Measurements from ENCODE around the gene B4GAT1.

Gene B4GAT1

GRCh38 chr11:66338276-66339161 is 8.9 kb downstream of the B4GAT1 start:
- DNase-seq (ENCODE audit: low spot score) (no peak), FAIRE-seq (no peak)

DNA sequence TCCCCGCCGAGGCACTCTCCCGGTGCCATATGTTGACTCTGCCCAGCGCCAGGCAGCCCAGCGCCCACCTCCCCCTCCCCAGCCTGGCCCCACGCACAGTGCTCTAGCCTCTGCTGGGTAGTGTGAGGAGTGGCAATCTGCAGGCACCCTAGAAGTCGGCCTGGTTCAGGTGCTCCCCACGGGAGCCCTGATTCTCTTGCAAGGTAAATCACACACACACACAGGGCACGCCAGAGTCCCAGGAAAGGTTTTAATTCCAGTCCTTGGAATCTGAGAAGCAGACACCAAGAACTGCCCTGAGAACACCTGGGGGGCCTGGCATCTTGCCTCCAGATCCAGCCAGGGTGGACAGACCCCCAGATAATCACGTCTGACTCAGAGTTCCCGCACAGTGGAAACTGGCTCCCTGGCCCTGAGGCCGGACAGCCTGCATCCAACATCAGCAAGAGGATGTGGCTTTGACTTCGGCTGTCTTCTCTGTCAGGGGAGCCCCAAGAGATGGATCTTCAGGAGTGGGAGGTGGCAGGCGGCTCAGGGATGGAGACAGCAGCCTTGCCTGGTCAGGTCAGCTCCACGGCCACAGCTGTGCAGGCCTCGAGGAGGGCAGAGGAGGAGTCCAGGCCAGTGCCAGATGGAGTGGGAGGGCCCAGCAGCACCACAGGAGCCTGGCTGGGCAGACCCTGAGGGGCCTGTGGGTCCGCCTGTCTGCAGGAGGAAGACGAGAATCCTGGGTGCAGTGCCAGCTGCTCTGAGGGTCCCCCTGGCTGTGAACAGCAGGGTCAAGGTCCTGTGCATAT is 10.1 kb downstream of the B4GAT1 start:
- DNase-seq (ENCODE audit: low spot score) (peak; percentile 14), FAIRE-seq (no peak)

DNA sequence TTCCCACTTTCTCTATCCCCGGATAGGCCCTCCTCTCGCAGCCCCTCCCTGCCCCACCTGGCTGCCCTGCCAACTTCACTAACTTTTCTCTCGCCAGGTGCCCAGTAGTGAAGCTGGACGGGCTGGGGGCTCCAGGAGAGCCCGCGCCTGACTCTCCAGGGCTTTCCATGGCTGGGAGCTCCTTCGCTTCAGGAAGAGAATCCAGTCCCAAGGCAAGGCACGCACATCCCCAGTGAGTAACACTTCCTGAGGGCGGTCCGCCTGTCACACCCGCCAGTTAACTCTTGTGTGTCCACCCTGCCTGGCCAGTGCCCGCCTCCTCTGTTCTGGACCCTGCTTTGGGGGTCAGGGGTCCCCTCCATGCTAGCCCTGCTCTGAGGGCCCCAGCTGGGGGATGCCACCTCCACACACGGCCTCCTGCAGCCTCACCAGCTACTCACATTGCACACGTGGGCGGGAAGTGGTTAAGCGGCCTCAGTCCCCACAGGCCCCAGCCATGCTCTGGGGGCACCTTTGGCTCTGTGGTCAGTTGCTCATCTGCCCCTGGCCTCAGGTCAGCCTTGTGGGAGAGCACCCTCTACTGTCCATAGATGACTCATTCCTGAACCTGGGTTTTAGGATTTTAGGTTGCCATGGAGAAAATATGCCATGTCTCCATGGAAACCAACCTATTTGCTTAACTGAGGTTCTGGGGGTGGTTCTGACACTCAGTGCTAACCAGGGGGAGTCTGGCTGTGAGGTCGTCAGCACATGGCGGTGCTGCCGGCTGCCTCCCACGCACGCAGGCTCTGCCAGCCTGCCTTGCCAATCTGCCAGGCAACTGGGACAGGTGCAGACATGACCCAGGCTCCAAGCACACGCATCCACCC is 11.0 kb downstream of the B4GAT1 start, which contains the start of gene RIN1:
TSS of gene RIN1 (minus strand) at position 201 of the 869 bp plus-strand sequence. CDS start at position 169, 32 bp downstream.
- peak; percentile 91 for FAIRE-seq
- peak; percentile 99 for DNase-seq (ENCODE audit: low spot score)

GRCh38 chr11:66335531-66336233 is 11.7 kb downstream of the B4GAT1 start:
- no peak for FAIRE-seq
- peak; percentile 47 for DNase-seq (ENCODE audit: low spot score)

GRCh38 chr11:66334605-66335442 is 12.6 kb downstream of the B4GAT1 start:
- DNase-seq (ENCODE audit: low spot score) (no peak), FAIRE-seq (no peak)

DNA sequence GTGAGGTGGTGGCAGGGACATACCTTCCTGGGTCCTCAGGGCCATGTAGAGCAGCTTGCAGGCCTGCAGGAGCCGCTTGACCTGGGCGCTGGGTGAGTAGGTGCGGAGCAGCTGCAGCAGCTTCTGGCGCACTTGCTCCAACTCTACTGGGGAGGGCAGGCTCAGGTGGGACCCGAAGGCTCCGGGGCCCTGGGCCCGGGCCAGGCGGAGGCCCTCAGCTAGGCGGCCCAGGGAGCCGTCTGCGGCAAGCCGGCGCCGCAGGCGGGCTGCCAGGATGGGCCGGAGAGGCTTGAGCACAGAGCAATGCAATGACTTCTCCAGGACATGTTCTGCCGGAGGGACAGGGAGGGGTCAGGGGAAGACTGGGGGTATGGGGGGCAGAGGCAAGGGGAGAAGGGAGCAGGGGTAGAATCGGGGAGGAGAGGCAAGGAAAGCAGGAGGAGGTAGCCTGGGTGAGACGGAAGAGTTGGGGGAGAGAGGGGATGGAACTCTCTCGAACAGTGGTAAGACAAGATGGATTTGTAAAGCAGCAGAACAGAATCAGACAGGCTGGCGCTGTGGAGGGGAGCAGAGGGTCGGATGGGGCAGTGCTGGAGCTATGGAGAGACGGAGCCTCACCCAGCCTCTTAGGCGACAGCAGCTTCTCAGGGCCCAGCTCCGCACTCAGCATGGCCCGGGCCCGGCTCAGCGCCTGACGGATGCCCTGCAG is 13.4 kb downstream of the B4GAT1 start:
- FAIRE-seq (no peak), DNase-seq (ENCODE audit: low spot score) (no peak)

GRCh38 chr11:66333220-66333877 is 14.1 kb downstream of the B4GAT1 start:
- no peak for DNase-seq (ENCODE audit: low spot score)
- FAIRE-seq, result no peak

DNA sequence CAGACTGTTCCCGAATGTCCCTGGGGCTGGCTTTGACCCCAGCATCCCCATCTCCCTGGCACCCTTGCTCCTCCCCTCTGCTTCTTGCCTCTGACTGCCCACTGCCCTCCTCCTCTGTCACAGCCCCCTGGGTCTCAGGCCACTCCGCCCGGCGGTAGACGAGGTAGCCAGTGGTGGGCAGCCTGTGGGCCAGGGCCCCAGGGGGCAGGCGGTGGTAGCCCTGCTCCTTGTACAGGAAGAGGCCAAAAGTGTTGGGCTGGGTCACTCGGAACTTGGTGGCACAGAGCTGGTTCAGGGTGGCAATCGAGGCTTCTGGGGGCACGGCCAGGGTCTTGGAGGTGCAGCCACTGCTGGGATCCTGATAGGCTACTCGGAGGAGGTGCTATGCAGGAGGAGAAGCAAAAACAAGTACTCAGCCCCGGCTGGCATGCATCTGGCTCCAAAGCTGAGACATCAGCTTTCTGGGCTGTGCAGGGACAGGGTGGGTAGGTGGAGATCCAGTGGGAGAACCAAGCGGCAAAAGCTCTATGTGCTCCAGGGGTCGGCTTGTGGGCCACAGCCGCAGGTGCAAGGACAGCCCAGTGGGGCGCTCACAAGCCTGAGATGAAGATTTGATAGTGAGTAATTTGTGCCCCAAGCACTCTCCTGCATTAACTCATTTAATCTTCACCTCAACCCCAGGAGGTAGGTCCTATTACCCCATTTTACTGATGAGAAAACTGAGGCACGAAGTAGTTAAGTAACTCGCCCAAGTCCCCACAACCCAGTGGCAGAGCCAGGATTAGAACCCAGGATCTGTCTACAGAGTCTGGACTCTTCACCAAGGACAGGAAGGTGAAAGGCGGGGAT is 14.8 kb downstream of the B4GAT1 start:
- no peak for FAIRE-seq
- DNase-seq (ENCODE audit: low spot score), result no peak

DNA sequence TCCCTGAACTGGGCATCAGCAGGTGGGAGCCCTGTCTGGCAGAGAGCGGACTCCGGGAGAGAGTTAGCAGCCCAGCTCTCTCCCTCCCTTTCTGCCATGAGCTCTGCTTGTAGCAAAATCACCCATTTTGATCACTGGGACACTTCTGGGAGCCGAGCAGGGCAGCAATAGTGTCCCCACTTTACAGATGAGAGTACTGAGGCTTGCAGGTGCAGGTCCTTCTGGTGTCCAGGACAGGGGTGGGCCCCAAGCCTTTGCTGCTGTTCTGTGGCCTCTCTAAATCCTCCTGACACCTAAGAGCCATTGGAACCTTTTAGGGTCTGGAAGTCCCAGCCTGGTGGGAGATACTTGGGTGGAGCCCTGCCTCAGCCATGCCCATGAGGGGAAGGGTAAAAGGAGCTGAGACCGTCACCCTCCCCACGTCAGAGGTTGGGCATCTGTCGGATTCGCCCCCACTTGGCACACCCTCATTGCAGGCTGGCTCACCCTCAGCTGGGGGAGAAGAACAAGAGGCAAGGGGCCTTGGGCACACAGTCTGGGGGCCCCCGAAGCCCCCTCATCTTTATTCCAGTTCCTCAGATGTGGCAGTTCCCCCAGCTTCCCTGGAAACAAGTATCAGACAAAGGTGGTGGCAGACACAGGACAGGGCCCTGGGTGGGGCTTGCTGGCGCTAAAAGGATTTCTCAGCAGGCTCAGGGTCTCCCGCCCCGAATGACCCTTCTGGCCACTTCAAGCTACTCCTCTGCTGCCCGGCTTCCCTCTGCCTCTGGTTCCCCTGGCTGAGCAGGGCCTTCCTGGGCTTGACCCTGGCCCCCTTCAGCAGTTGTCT is 15.7 kb downstream of the B4GAT1 start:
- FAIRE-seq (no peak), DNase-seq (ENCODE audit: low spot score) (no peak)

GRCh38 chr11:66330931-66331330 is 16.5 kb downstream of the B4GAT1 start:
- FAIRE-seq, result no peak
- no peak for DNase-seq (ENCODE audit: low spot score)

DNA sequence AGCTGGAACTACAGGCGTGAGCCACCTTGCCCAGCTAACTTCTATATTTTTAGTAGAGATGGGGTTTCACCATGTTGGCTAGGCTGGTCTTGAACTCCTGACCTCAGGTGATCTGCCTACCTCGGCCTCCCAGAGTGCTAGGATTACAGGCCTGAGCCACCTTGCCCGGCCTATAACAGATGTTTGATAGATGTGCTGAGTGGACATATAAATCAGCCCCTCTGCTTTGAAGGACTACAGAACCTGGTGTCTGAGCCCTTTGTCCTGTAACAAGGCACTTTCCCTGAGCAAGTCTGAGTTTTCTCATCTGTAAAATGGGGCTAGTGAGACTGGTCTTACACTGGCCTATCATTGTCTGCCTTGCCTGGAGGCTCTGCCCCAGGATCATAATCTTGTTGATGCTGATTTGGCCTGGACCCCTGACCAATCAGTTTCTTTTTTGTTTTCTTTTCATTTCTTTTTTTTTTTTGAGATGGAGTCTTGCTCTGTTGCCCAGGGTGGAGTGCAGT is 18.2 kb downstream of the B4GAT1 start:
- no peak for FAIRE-seq

DNA sequence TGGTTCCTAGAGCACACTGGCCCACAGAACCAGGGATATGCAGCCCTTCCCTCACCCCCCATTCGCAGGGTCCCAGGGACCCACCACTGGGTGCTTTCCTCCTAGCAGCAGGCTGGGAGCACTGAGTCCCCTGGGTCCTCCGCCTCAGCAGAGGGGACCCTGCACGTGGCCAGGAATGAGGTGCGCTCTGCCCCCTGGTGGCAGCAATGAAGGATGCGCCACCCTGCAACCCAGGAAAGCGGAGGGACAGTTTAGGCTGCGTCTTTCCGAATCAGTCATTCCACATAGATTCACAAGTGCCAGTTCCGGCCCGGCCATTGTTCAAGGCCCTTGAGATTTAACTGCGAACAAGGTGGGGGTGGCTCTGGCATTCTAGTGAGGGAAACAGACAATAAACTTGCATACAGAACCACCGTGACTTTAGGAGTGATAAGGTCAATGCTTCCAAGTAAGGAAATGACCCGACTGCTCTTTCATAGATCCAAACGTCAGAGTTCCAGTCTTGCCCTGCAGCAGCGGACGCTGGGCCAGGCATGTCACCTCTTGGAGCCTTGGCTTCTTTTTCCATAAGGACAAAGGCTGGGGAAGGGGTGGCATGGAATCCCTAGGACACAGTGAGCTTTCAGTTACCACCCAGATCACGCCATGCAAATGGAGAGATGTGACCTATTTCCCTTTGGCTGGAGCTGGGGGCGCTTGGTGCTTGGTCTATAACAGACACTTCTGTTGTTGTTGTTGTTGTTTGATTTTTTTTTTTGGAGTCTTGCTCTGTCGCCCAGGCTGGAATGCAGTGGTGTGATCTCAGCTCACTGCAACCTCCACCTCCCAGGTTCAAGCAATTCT is 18.9 kb downstream of the B4GAT1 start:
- DNase-seq (ENCODE audit: low spot score) (peak; percentile 43), FAIRE-seq (no peak)

More for the DNA sequence above, 18.2 kb downstream of the B4GAT1 start:
- no peak for DNase-seq (ENCODE audit: low spot score)

DNA sequence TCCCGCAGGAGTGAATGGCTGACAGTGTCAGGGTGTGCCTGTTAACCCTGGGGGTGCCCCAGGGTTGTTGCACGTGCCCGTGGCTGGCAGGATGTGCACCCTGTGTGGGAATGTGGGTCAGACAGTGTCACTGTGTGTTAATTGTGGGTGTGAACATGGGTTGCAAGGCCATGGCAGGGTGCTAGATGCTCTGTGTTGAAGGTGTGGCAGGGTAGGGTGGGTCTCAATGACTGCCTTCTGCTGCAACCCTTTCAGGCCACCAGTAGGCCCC is 19.5 kb downstream of the B4GAT1 start:
- no peak for FAIRE-seq
- DNase-seq (ENCODE audit: low spot score), result no peak

- FAIRE-seq, result no peak
These were observed 20.0 kb downstream of the B4GAT1 start for GRCh38 chr11:66327171-66328030.

More at GRCh38 chr11:66327171-66328030, 20.0 kb downstream of the B4GAT1 start:
- DNase-seq (ENCODE audit: low spot score), result peak; percentile 10

Measured in RCC 7860 (cell line).